Activated CD8-positive, alpha-beta memory T cell treated with anti-CD3 and anti-CD28 coated beads for 1 hour (primary cell): ENCODE results near the gene FHIT.

Source experiments
- DNase-seq, 2 donors: peaks; one replicate each; pipeline ENCODE4 v3.0.0-alpha.2; 2020; ENCODE audit warnings: low read depth in 1 of 2; ENCODE audit errors: extremely low read depth in 1 of 2

FHIT gene

DNA sequence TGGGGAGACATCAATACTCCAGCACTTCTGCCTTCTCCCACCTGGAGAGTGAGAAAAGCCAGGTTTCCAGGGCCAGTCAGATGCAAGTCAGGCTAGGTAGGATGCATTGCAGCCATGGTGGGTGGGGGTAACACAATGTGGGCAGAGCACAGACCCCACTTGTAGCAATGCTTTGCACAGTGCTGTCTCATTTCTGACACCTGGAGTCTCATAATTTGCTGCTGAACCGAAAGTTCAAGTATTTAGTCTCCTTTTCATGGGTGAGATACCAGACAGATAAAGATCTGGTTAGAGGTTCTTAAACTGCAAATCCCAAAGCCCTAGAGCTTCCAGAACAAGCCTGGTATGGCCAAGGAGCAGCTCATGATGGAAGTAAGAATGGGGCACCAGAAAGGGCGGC is 1321.1 kb downstream of the FHIT start:
- no peak for DNase-seq

- DNase-seq: no peak
These were observed 1324.2 kb downstream of the FHIT start for GRCh38 chr3:59927056-59927455.

- no peak for DNase-seq
These were observed 1325.3 kb downstream of the FHIT start for GRCh38 chr3:59925946-59926345.

- DNase-seq: no peak
These were observed 1329.1 kb downstream of the FHIT start for GRCh38 chr3:59922192-59922591.

- no peak for DNase-seq
These were observed 1330.4 kb downstream of the FHIT start for GRCh38 chr3:59920822-59921221.

DNA sequence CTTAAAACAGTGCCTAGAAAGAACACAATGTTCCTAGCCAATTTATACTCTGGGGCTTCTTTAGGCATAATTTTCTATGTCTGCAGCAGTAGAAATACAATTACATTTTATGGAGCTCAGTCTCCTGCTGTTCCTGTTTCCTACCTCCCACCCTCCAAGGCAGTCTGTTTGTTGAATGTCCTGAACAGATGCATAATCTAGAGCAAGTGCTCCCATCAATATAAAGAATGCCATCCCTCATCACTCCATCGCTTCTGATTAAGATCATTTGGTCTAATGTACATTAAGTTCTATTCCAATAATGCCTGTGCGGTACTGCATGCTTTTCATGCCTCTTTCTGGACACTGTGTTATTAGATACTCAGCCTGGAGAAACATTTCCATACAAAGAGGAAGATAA is 1331.7 kb downstream of the FHIT start:
- DNase-seq: no peak

DNA sequence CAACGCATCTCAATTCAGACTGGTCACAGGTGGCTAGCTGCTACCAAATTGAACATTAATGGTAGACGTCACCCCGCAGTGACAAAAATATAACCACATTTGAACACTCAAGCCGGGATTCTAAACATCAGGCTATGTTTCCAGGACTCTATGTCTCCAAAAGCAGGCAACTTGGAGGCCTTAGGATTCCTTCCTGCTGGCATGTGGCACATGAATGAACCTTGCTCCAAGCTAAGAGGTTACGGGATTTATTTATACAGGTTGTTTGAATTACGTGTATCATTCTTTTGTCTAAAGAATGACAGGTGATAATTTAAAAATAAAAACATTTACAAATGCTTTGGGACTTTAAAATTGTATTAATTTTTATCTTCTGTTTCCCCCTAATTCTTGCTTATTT is 1337.0 kb downstream of the FHIT start:
- DNase-seq: no peak

DNA sequence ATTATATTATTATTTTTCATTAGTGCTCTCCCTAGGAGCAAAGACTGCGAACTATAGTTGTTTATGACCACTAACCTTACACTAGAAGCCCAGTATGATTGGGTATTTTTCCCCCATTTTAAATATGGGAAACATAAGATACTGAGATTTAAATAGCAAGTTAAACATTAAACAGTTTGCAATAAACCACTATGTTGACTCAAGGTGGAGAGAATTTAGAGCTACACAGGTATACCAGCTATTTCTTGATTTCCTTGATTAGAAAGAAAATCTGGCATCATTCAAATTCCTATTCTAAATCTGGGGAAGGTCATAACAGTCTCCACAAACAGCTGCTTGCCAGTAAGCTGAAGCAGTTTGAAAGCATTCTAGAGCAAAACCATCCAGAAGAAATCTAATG is 1337.6 kb downstream of the FHIT start:
- no peak for DNase-seq

- DNase-seq: no peak
These were observed 1342.6 kb downstream of the FHIT start for GRCh38 chr3:59908701-59909100.

- no peak for DNase-seq
These were observed 1343.0 kb downstream of the FHIT start for GRCh38 chr3:59908280-59908679.

DNA sequence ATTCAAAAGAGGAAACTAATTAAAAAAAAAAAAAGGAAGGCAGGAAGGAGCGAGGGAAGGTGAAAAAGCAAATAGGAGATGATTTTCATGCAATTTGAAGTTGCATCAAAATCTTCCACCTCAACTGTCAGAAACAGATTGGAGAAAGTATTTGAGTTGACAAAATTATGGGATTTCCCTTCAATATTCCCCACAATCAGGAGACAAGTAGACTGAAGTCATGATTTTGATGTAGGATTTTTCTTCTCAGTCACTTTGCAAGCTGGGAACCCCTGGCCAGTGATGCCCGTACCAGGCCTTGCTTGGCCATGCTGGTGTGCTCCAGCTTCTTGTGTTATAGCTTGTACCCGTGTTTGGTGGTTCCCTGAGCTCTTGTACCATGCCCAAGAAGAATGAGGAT is 1347.0 kb downstream of the FHIT start:
- no peak for DNase-seq

DNA sequence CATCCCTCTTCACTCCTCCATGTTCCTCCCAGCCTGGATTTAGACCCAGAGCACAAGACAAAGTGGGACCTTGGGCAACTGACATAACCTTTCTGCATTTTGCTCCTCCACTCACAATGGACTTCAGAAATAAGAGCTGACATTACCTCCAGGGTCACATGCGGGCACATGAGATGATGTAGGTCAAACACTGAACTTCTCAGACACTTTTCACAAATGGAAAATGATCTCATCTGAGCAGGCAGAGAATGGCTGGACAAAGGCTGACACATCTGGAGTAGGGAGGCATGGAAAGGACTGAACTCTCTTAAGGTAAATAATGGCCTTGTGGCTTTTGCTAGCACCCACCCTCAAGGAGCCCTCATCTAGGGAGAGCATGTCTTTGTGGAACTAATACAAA is 1352.2 kb downstream of the FHIT start:
- DNase-seq: no peak

- DNase-seq: no peak
These were observed 1355.3 kb downstream of the FHIT start for GRCh38 chr3:59895972-59896371.

- DNase-seq: no peak
These were observed 1356.7 kb downstream of the FHIT start for GRCh38 chr3:59894425-59895121.

GRCh38 chr3:59890639-59891038 is 1360.6 kb downstream of the FHIT start:
- no peak for DNase-seq

DNA sequence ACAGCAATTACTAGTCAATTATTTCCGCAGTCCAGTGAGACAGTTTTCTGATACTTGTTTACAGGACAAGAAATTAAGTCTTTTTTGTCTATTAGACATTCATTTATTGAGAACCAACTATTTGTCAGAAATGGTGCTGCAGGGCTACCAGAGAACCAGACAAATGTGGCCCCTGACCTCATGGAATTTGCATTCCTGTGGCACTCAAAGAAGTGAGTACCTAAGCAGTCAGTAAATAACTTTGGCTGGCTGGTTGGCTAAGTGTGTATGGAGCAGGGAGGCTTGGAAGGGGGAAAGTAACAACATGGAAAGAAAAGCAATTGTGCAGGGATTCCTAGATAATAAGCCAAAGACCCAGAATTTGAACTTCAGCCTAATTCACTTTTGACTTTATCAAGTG is 1364.5 kb downstream of the FHIT start:
- DNase-seq: no peak

DNA sequence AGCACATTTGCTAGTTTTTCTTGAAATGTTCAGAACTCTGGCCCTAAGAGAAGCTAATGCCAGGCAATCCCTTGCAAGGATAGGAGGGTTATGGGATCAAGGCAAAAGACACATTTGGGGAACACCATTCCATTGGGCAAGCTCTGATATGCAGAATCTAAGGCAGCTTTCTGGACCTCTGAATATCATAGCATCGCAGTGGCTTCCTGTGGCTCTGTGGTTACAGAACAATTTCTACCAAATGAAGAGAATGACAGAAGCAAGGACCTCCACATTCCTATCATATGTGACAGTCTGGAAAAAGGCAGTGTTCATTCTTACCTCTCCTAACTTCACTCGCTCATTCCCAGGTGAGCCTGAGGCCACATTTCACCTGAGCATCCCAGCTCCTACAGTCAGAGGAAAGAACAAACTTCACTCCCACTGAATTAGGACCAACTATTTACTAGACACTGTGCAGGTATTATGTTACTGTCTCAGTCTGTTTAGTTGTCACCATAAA is 1365.3 kb downstream of the FHIT start:
- DNase-seq: no peak

GRCh38 chr3:59885101-59885500 is 1366.2 kb downstream of the FHIT start:
- DNase-seq: no peak

- no peak for DNase-seq
These were observed 1366.8 kb downstream of the FHIT start for GRCh38 chr3:59884409-59884808.

GRCh38 chr3:59882746-59883145 is 1368.5 kb downstream of the FHIT start:
- no peak for DNase-seq

- DNase-seq: no peak
These were observed 1370.5 kb downstream of the FHIT start for GRCh38 chr3:59880717-59881116.

DNA sequence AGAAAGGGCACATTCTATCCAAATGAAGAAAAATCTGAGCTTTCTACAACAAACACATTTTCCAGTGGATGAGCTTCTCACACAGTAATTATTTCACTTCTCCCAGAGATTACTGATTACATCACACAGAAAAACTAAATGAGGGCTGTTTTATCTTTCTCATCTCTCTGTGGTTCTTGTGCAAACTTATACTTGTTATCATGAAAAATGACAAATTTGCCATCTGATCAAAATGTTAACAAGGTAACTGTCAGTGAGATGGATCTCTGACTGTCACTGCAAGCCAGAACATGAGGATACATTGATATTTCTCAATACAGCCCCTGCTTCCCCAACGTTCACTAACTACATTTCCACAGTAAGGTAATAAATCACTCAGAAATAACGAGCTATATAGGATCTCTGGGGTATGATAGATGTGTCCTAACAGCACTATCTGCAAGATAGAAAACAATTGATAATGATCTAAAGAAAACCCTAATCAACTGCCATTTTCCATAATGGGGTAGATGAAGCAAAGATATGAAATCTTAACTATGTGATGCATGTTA is 1372.1 kb downstream of the FHIT start:
- no peak for DNase-seq

- no peak for DNase-seq
These were observed 1373.2 kb downstream of the FHIT start for GRCh38 chr3:59878038-59878427.
